HG03565 (cell line): ENCODE measurements around the gene PARP6.
"Not testable (repeated sequence)": the region's sequence is repeated elsewhere in the genome, so short reads cannot be mapped to it uniquely, and the experiment has no call there.

ENCODE experiments used
- ATAC-seq: cut with Tn5 transposase; IDR thresholded peaks from one replicate; pipeline ENCODE4 v1.9.1; 2021; ENCODE audit warnings: mild to moderate bottlenecking, moderate library complexity; ENCODE audit not compliant: unreplicated experiment

Gene PARP6

DNA sequence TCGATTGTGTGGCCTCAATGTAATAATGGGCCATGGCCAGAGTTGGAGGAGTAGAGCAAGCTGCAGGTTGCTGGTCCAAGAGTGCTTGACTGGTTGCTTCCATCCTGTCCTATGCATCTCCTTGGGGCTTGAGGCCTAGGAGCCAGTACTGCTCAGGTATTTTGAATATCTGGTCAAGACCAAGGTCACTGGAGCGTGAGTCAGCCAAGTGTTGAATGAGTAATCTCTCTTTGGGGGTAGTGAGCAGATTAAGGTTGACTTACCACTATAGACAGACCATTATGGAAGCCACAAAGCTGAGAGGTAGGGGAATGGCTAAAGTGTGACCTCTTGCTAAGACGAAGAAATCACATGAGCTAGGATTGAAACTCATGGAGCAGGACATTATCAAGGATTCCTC is 9.4 kb upstream of the PARP6 start:
- no peak for ATAC-seq

DNA sequence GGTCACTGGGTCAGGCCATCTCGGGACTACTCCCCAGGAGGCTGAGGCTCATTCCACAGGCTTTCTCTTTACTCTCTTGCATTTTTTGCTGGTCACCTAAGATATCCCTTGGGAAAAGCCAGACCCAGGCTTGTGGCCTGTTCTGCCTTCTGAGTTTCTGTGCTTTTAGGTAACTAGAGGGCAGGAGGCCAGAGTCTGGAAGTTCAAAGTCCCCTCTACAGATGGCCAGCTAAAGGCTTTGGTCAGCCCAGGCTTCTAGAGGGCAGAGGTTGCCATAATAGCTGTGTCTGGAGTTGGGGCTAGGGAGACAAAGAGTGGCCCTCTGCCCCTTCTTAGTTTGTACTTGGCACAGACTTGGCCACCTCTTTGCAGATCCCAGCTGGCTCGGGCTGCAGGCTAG is 8.4 kb upstream of the PARP6 start:
- no peak for ATAC-seq

DNA sequence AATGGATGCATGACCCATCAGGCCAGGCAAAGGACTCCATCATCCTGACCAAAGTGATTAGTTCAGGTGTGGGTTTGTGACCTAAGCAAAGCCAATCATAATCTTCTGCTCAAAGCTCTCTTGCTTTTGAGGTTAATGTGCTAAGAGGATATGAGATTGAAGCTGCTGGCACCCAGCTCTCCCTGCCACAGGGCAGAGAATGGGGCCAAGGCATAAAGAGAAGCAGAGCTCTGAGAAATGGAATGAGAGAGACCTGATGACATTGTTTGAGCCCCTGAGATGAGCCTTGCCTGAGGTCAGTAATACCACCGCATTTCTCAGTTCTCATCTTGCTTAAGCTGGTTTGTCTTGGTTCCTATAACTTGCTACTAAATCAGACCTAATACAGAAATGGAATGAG is 6.4 kb upstream of the PARP6 start:
- no peak for ATAC-seq

GRCh38 chr15:72276326-72276700 is 4.0 kb upstream of the PARP6 start:
- no peak for ATAC-seq

- not testable (repeated sequence) for ATAC-seq
Measured at GRCh38 chr15:72275635-72276325, 3.4 kb upstream of the PARP6 start.

DNA sequence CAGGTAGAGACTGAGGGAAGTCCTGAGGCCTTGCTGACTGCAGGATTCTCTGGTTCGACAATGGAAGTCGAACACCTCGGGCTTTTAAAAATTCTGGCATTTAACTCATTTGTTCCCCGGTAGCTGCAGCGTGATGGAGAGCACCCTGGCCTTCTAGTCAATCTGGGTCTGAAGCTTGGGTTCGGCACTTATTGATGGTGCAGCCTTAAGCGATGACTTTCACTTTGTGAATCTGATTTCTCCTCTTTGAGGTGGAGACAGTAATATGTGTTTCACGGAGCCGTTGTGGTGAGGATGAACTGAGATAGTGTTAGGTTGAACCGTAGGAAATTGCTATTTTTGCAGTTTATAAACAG is 621 bp upstream of the PARP6 start:
- no peak for ATAC-seq

GRCh38 chr15:72271895-72272212 is 500 bp downstream of the PARP6 start:
- no peak for ATAC-seq

- no peak for ATAC-seq
Measured at GRCh38 chr15:72271221-72271620, 1.1 kb downstream of the PARP6 start.

DNA sequence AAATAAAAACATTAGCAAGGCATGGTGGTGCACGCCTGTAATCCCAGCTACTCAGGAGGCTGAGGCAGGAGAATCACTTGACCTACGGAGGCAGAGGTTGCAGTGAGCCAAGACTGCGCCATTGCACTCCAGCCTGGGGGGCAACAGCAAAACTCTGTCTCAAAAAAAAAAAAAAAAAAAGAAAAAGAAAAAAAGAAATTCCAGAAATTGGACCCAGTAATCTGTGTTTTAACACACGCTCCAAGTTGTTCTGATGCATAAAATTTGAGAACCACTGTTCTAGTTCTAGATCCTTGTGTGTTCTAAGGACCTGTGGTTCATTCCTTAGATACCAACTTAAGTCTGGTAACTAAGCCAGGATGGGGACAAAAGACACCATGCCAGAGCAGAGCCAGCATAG is 2.6 kb downstream of the PARP6 start:
- ATAC-seq: no peak

DNA sequence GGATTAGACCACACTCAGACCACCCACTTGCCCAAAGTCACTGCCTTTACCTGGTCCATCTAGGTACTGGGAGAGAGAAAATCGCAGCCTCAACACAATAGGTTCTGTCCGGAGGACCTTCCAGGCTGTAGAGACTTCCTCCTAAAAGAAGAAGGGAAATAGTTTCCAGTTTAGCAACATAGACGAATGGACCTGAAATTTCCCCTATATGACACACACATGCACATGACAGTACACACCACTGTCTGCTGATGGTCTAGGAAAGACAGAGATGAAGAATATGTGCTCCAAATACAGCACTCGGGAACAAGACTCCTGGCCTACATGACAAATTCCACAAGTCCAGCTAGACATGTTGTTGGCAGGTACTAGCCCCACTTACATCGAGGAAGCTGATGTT is 7.3 kb downstream of the PARP6 start:
- ATAC-seq: no peak

GRCh38 chr15:72252663-72253299 is 19.6 kb downstream of the PARP6 start:
- no peak for ATAC-seq

DNA sequence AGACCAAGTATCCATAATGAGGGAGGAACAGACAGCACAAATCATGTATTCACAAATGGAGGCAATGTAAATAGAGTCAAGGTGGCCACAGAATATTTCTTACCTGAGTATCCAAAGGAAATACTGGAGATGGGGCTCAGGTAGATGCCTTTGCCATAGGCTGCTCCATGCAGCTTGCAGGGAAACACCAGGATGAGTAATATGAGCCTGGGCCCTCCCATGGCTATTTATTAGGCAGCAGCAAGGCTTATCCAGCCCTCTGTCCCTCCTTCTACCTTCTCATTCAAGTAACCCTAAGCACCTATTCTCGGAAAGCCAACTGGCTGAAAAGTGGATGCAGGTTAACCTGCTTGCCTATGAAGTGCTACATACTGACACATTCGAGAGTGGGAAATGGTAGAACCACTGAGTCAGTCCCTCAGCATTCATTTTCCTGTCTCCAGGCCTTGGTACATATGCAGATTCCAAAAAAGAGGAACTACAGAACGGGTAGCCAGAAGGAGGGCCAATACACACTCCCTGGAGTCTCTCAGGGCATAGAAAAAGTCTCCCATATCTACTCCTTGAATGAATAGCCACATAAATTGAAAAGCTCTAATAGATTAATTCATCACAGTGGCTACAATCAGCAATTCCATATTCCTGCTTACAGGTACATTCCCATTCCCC is 23.1 kb downstream of the PARP6 start:
- ATAC-seq: no peak

DNA sequence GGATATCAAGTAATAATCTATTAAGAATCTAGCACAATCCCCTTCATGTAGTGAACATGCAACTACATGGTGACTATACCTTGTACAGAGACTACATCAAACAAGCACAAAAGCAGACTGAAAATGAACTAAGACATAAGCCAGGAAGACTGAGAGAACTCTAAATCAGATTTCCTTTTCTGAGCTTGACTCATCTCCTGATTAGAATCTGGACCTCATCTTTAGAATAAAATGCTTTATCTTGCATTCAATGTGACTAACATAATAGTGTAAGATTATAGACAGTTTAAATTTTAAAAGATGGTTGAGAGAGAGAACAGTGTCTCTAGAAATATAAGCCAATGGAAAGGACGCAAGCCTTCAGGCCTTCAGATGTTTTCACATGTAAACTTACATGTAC is 23.8 kb downstream of the PARP6 start:
- no peak for ATAC-seq

DNA sequence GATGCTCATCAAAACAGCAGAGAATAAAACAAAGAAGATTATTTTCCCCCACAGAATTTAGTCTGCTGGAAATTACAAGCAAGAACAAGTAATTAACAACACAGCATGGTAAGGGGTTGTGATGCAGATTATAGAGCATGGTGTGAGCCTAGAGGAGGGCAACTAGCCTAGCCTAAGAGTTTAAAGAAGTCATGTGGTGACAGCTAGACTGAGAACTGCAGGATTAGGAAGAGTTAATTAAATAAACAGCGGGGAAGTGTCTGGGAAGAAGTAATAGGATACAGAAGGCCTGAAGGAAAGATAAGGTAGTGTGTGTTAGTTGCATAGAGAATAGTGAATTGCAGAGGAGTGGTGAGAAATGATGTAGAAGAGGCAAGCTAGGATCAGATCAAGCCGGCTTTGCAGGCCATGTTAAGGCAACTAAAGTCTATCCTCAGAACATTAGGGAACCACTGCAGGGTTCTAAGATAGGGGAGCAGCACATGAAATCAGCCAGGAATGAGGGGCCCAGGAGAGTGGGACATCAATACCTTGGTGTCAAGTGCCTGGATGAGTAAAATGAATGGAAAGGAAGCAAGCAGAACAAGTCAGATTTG is 29.5 kb downstream of the PARP6 start:
- ATAC-seq: no peak

- ATAC-seq: no peak
Measured at GRCh38 chr15:72239652-72240051, 32.7 kb downstream of the PARP6 start.

DNA sequence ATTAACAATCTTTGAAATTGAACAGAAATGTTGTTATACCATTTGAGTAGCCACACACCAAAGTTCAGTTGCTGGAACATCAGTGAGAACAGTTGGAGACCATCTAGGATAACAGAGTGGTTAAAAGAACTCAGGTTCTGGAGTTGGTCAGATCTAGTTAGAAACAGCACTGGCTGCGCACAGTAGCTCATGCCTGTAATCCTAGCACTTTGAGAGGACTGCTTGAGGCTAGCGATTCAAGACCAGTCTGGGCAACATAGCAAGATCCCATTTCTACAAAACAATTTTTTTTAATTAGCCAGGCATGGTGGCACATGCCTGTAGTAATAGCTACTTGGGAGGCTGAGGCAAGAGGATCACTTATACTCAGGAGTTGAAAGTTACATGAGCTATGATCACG is 33.8 kb downstream of the PARP6 start:
- ATAC-seq: no peak

DNA sequence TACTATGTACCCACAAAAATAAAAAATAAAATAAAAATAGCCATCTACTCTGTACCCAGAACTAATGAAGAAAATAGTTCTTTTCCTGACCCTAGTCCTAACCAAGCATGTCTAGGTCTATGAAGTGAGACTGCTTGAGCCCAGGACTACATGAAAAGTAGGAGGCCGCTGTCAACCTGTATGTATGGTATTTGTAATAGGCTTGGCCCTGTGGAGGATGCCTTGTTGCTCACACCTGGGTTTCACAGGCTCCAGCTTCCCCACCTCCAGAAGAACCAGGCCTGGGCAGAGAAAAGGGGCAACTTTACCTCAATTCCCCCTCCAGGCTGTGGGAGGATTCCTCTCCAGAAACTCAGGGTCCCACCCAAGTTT is 34.5 kb downstream of the PARP6 start:
- ATAC-seq: no peak

DNA sequence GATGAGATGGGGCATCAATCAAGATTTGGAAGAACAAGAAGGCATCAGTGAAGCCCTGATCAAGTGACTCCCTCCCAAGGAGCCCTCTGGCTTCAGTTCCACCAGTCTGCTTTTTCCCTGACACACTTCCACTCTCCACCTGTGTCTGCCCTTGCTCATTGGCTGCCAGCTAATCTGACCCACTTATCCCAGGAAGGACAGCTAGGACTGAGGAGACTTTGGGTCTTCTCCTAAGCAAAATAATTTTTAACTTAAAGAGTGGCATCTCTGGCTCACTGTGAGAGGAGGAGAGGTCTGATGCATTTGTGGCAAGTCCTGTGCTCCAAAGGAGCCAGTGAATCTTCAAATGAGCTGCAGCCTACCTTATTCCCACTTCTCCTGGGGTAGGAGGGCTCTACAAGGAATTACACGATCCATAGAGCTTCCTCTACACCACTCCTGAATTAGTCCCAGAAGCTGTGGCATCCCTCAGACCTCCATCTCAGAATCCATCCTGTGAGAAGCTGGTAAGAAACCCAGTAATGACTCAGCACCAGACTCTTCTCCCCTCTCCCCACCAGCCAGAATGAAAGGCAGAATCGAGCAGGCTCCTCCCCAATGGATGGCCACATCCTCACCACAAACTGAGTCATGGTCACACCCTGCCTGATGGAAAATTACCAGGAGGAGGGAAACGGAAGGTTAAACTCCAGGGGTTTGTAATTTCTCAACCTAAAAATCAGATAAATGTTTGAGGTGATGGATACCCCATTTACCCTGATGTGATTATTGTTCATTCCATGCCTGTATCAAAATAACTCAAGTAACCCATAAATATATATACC is 35.1 kb downstream of the PARP6 start:
- no peak for ATAC-seq

- ATAC-seq: no peak
Measured at GRCh38 chr15:72236381-72237003, 35.9 kb downstream of the PARP6 start.

- ATAC-seq: no peak
Measured at GRCh38 chr15:72235298-72235697, 37.1 kb downstream of the PARP6 start.

- ATAC-seq: no peak
Measured at GRCh38 chr15:72233769-72234168, 38.6 kb downstream of the PARP6 start.
